ENCODE measurements around the gene SNED1.

Gene SNED1

DNA sequence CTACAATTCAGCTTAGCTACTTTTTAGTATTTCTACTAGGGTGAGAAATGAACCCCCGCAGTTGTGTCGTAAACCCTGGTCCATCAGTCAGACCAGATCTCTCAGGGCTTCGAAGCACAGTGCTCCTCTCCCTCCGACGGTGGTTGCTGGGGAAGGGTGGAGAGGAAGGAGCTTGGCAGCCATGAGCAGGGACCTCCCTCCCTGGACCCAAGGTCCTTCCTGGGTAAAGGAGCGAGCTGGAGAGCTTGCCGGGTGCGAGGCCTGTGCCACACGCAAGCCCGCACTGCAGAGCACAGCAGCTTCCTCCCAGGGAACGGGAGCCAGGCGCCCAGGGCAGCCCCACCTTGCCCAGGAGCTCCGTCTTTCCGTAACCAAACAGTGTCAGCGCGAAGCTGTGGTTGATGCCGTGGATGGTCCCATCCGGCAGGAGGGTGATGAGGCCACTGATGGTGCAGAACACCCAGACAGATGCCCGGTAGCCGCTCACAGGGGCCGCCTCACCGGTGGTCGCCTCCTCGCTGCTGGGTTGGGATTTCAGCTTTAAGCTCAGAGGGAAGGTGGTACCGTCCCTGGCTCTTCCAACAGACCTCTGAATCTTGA, 138.3 kb downstream of the SNED1 start (continued):
- no peak for TF ChIP-seq ZNF148 (tag by site-specific recombination; IDR thresholded peaks at IDR 0.05; ENCODE audit: borderline replicate concordance)
- TF ChIP-seq ZFP41 (tag by site-specific recombination; IDR thresholded peaks at IDR 0.05; ENCODE audit: borderline replicate concordance), result no peak
- no peak for TF ChIP-seq ZNF585B (tag by site-specific recombination; IDR thresholded peaks at IDR 0.05)
- no peak for TF ChIP-seq ZBTB11 (tag by site-specific recombination; conservative IDR thresholded peaks at IDR 0.05; ENCODE audit: low read depth)
- TF ChIP-seq SCRT2 (tag by site-specific recombination; IDR thresholded peaks at IDR 0.05), result no peak

DNA sequence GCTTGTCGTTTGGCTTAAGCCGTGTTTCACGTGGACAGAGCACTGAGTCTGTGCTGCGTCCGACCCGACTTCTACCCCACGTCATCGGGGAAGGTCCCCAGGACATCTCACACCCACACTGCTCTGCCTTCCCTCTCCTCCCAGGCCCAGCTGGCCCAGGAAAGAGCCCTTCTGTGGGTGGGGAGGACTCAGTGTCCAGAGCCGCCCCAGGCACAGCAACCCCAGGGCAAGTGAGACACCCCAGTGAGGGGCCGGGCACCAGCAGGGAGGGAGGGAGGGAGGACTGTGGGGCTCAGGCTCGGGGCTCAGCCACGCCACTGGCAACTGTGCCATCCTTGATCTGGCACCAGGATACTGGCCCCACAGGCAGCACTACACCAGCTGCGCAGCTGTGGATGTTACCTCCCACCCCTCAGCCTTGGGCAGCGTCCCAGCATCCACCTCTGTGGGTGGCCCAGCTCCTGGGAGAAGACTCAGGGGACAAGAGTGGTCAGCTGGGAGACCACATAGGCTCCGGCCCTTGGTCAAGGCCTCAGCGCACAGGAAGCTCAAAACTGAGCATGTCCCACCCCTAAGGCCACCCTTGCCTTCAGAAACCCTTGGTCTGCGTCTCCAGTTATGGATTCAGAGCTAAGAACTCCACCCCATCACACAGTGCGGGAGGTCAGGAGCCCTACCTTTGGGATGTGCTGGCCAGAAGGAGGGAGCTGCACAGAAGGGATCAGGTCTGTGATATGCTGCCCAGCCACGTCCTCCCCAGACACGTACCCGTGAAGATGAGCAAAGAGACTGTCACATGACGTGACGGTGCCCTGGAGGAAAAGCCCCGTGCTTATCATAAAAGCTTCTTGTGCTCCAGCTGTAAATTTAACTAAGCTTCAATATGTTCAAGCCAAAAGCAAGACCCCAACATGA, 139.1 kb downstream of the SNED1 start:
- Histone ChIP-seq H3K36me3 (ENCODE audit: control insufficient read depth in 2 of 2, insufficient read depth in 1 of 2, low read length in 2 of 2) (peaks cover 0 to 90% of the 10 kb centered on the region in 2 experiments; a peak in 2 of 3 replicates), H3K27ac (ENCODE audit: extremely low read depth, low read depth, low read length) (no peak overlapping the region), H3K4me3 (ENCODE audit: low read depth, low read length) (no peak overlapping the region), H3K4me1 (ENCODE audit: control insufficient read depth, insufficient read depth, low read length) (no peaks in the 10 kb centered on the region), H3K9me3 (ENCODE audit: control insufficient read depth, insufficient read depth, low read depth, low read length) (no peaks in the 10 kb centered on the region)
- ChIA-PET POLR2A (interaction anchor here (0.7 to 1.2 kb wide), 2 partner anchors 12 to 13 kb away, joined by 3 to 4 read pairs; partner anchors contain the start of genes PASK and PPP1R7), CTCF (interaction anchor here (0.6 kb wide), 1 partner anchor 38 kb away, joined by 5 read pairs; no protein-coding TSS in a partner anchor)
- no peak for TF ChIP-seq ZNF473 (tag by site-specific recombination; IDR thresholded peaks at IDR 0.05)
- TF ChIP-seq, protein P1, sequence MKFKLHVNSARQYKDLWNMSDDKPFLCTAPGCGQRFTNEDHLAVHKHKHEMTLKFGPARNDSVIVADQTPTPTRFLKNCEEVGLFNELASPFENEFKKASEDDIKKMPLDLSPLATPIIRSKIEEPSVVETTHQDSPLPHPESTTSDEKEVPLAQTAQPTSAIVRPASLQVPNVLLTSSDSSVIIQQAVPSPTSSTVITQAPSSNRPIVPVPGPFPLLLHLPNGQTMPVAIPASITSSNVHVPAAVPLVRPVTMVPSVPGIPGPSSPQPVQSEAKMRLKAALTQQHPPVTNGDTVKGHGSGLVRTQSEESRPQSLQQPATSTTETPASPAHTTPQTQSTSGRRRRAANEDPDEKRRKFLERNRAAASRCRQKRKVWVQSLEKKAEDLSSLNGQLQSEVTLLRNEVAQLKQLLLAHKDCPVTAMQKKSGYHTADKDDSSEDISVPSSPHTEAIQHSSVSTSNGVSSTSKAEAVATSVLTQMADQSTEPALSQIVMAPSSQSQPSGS (tag by site-specific recombination; IDR thresholded peaks at IDR 0.05; ENCODE audit: low read depth), result no peak
- TF ChIP-seq, protein P2, sequence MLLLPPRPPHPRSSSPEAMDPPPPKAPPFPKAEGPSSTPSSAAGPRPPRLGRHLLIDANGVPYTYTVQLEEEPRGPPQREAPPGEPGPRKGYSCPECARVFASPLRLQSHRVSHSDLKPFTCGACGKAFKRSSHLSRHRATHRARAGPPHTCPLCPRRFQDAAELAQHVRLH (tag by site-specific recombination; IDR thresholded peaks at IDR 0.05), result no peak
- TF ChIP-seq ZBTB8A (tag by site-specific recombination; IDR thresholded peaks at IDR 0.05), result no peak
- TF ChIP-seq ZNF76 (tag by site-specific recombination; IDR thresholded peaks at IDR 0.05; ENCODE audit: borderline replicate concordance, low read depth), result no peak
- no peak for TF ChIP-seq HOXD13 (CRISPR knock-in tag; IDR thresholded peaks at IDR 0.05; ENCODE audit: borderline replicate concordance)
- TF ChIP-seq ZNF701 (tag by site-specific recombination; IDR thresholded peaks at IDR 0.05), result no peak
- TF ChIP-seq ZNF214 (tag by site-specific recombination; IDR thresholded peaks at IDR 0.05; ENCODE audit: borderline replicate concordance), result no peak
- TF ChIP-seq ZNF266 (tag by site-specific recombination; IDR thresholded peaks at IDR 0.05; ENCODE audit: low read depth), result no peak
- TF ChIP-seq ZNF24 (tag by site-specific recombination; IDR thresholded peaks at IDR 0.05), result no peak
- TF ChIP-seq, protein P3, sequence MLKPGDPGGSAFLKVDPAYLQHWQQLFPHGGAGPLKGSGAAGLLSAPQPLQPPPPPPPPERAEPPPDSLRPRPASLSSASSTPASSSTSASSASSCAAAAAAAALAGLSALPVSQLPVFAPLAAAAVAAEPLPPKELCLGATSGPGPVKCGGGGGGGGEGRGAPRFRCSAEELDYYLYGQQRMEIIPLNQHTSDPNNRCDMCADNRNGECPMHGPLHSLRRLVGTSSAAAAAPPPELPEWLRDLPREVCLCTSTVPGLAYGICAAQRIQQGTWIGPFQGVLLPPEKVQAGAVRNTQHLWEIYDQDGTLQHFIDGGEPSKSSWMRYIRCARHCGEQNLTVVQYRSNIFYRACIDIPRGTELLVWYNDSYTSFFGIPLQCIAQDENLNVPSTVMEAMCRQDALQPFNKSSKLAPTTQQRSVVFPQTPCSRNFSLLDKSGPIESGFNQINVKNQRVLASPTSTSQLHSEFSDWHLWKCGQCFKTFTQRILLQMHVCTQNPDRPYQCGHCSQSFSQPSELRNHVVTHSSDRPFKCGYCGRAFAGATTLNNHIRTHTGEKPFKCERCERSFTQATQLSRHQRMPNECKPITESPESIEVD (tag by site-specific recombination; IDR thresholded peaks at IDR 0.05), result no peak
- no peak for TF ChIP-seq PRDM10 (tag by site-specific recombination; IDR thresholded peaks at IDR 0.05)
- TF ChIP-seq, protein P4, sequence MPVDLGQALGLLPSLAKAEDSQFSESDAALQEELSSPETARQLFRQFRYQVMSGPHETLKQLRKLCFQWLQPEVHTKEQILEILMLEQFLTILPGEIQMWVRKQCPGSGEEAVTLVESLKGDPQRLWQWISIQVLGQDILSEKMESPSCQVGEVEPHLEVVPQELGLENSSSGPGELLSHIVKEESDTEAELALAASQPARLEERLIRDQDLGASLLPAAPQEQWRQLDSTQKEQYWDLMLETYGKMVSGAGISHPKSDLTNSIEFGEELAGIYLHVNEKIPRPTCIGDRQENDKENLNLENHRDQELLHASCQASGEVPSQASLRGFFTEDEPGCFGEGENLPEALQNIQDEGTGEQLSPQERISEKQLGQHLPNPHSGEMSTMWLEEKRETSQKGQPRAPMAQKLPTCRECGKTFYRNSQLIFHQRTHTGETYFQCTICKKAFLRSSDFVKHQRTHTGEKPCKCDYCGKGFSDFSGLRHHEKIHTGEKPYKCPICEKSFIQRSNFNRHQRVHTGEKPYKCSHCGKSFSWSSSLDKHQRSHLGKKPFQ (tag by site-specific recombination; IDR thresholded peaks at IDR 0.05), result no peak
